IMR-90 (cell line): ENCODE results near the gene CHRM4. TPM values are rescaled to one million over a fixed set of nuclear protein-coding genes. Genes with fewer than 3 reads are reported as not detected.
A peak's percentile ranks its signal among the peaks of the same experiment; 100 is the strongest.

Experiments
- ATAC-seq: fragments of 200-7000 bp; cut with Tn5 transposase; 2 replicates; pipeline ENCODE4 v1.9.1; 2020; ENCODE audit warnings: low read depth, mild to moderate bottlenecking, moderate library complexity
- BruUV-seq: library from RNA; stranded (reverse); fragments of 400-500 nt; replicated peaks from 2 replicates; lab custom pipeline; 2021; lab: Mats Ljungman, UMichigan
- CTCF ChIA-PET: fragments of 300-600 bp; formaldehyde crosslinking; extraction: SDS; loops from one replicate; lab custom pipeline; 2021; ENCODE audit warnings: antibody characterized with exemption; lab: Yijun Ruan, JAX
- POLR2A ChIA-PET: fragments of 300-600 bp; sonication (Branson Sonifier 250); formaldehyde crosslinking; loops from one replicate; lab custom pipeline; 2022; ENCODE audit warnings: antibody characterized with exemption; ENCODE audit not compliant: unreplicated experiment; lab: Charles Lee
- DNase-seq: peaks from one replicate; pipeline ENCODE4 v3.0.0; 2013
- H2AFZ ChIP-seq: replicated peaks from 2 replicates; pipeline ENCODE3; 2013; ENCODE audit warnings: low read length, mild to moderate bottlenecking; ENCODE audit not compliant: poor library complexity
- H2AK5ac ChIP-seq: 2 replicates; pipeline ENCODE4 v1.6.1; 2013; ENCODE audit warnings: low read depth, low read length, inconsistent platforms
- H2AK9ac ChIP-seq: replicated peaks from 2 replicates; pipeline ENCODE3; 2013; ENCODE audit warnings: mild to moderate bottlenecking, low read depth, low read length, moderate library complexity; ENCODE audit not compliant: poor library complexity
- H2BK120ac ChIP-seq: 2 replicates; pipeline ENCODE4 v1.6.1; 2013; ENCODE audit warnings: low read depth, low read length, inconsistent platforms
- H2BK15ac ChIP-seq: 3 replicates; pipeline ENCODE4 v1.6.1; 2013; ENCODE audit warnings: low read depth, low read length, inconsistent platforms
- H2BK20ac ChIP-seq: 2 replicates; pipeline ENCODE4 v1.6.1; 2013; ENCODE audit warnings: low read depth, mild to moderate bottlenecking, inconsistent platforms, low read length, moderate library complexity
- H2BK5ac ChIP-seq: 2 replicates; pipeline ENCODE4 v1.6.1; 2013; ENCODE audit warnings: mild to moderate bottlenecking, low read depth, low read length, inconsistent platforms; ENCODE audit not compliant: poor library complexity, severe bottlenecking
- H3K14ac ChIP-seq: replicated peaks from 2 replicates; pipeline ENCODE4 v1.6.1; 2013; ENCODE audit warnings: low read depth, low read length, inconsistent platforms
- H3K18ac ChIP-seq: 2 replicates; pipeline ENCODE4 v1.6.1; 2013; ENCODE audit warnings: low read depth, low read length, control low read depth
- H3K23ac ChIP-seq: 2 replicates; pipeline ENCODE4 v1.6.1; 2013; ENCODE audit warnings: low read depth, low read length, inconsistent platforms
- H3K27ac ChIP-seq: 2 replicates; pipeline ENCODE4 v1.5.1; 2013; ENCODE audit warnings: mild to moderate bottlenecking, control low read depth, low read length; ENCODE audit not compliant: insufficient read depth
- H3K27me3 ChIP-seq: 2 replicates; pipeline ENCODE4 v1.6.1; 2013; ENCODE audit warnings: low read length; ENCODE audit not compliant: control insufficient read depth, insufficient read depth
- H3K36me3 ChIP-seq: 2 replicates; pipeline ENCODE4 v1.6.1; 2013; ENCODE audit warnings: low read length, mixed read lengths; ENCODE audit not compliant: control insufficient read depth, insufficient read depth
- H3K4ac ChIP-seq: 2 replicates; pipeline ENCODE4 v1.6.1; 2013; ENCODE audit warnings: low read depth, low read length, inconsistent platforms
- H3K4me1 ChIP-seq: 2 replicates; pipeline ENCODE4 v1.6.1; 2013; ENCODE audit warnings: low read length, mixed read lengths; ENCODE audit not compliant: control insufficient read depth, insufficient read depth
- H3K4me2 ChIP-seq: 2 replicates; pipeline ENCODE4 v1.6.1; 2013; ENCODE audit warnings: low read depth, mild to moderate bottlenecking, control low read depth, low read length, moderate library complexity
- H3K4me3 ChIP-seq: 2 replicates; pipeline ENCODE4 v1.5.1; 2013; ENCODE audit warnings: low read depth, mild to moderate bottlenecking, control low read depth, low read length, moderate library complexity; ENCODE audit not compliant: insufficient read depth
- H3K56ac ChIP-seq: 2 replicates; pipeline ENCODE4 v1.6.1; 2013; ENCODE audit warnings: low read length, inconsistent platforms; ENCODE audit not compliant: insufficient read depth; ENCODE audit errors: extremely low read depth
- H3K79me1 ChIP-seq, 2 experiments: 2 replicates each; pipeline ENCODE4 v1.6.1; 2013; ENCODE audit warnings: low read length in 2 of 2, inconsistent platforms in 1 of 2, low read depth in 1 of 2
- H3K9ac ChIP-seq: 2 replicates; pipeline ENCODE4 v1.6.1; 2013; ENCODE audit warnings: low read depth, low read length, control low read depth
- H3K9me1 ChIP-seq: 2 replicates; pipeline ENCODE4 v1.6.1; 2013; ENCODE audit warnings: low read length, inconsistent platforms; ENCODE audit not compliant: insufficient read depth
- H3K9me3 ChIP-seq: 2 replicates; pipeline ENCODE4 v1.6.1; 2013; ENCODE audit warnings: low read length; ENCODE audit not compliant: control insufficient read depth, insufficient read depth
- H4K20me1 ChIP-seq: 2 replicates; pipeline ENCODE4 v1.6.1; 2013; ENCODE audit warnings: low read length, inconsistent platforms; ENCODE audit not compliant: insufficient read depth
- H4K5ac ChIP-seq: 2 replicates; pipeline ENCODE4 v1.6.1; 2013; ENCODE audit warnings: mild to moderate bottlenecking, low read depth, low read length, control low read depth
- H4K8ac ChIP-seq, 2 experiments: 2 replicates each; pipeline ENCODE4 v1.6.1; 2013; ENCODE audit warnings: low read depth in 2 of 2, low read length in 2 of 2, control low read depth in 1 of 2, inconsistent platforms in 1 of 2
- H4K91ac ChIP-seq: 2 replicates; pipeline ENCODE4 v1.6.1; 2013; ENCODE audit warnings: low read depth, low read length, inconsistent platforms; ENCODE audit not compliant: insufficient read depth
- BHLHE40 ChIP-seq: fragments of 150-350 bp; IDR thresholded peaks from 2 replicates; pipeline ENCODE4 v1.6.1; 2016; ENCODE audit warnings: mild to moderate bottlenecking, low read depth, low read length
- CHD1 ChIP-seq: IDR thresholded peaks from 2 replicates; pipeline ENCODE4 v1.6.1; 2012; ENCODE audit warnings: low read depth, low read length, improper control_type of control experiment
- MXI1 ChIP-seq: IDR thresholded peaks from 2 replicates; pipeline ENCODE4 v1.6.1; 2012; ENCODE audit warnings: low read depth, mild to moderate bottlenecking, low read length, moderate library complexity, borderline replicate concordance
- RAD21 ChIP-seq: IDR thresholded peaks from 2 replicates; pipeline ENCODE4 v1.6.1; 2012; ENCODE audit warnings: low read length, improper control_type of control experiment
- WGBS, 2 experiments: methylation state at CpG; one replicate each; pipeline versions ENCODE4 v1.1.5 to v1.1.7; 2013; ENCODE audit warnings: missing lambda C conversion rate in 2 of 2; ENCODE audit not compliant: insufficient read length in 1 of 2; ENCODE audit errors: extremely low coverage in 2 of 2; 5-methylcytosine and 5-hydroxymethylcytosine counted together
- dilution Hi-C: fragments of 300-500 bp; cut with HindIII; formaldehyde crosslinking; loops from one replicate; pipeline ENCODE4 v1.14.3; 2018; ENCODE audit warnings: low sequenced_read_pairs; ENCODE audit not compliant: unreplicated experiment
- in situ Hi-C: fragments of 300-500 bp; cut with MboI; formaldehyde crosslinking; loops from 3 replicates; pipeline ENCODE4 v1.14.3; 2019; ENCODE audit warnings: low sequenced_read_pairs, inconsistent platforms, mixed read lengths
- intact Hi-C: fragments of 100-400 bp; cut with micrococcal nuclease; formaldehyde crosslinking; loops from 2 replicates; pipeline ENCODE4 v1.10.0; 2022
- polyA plus RNA-seq, 3 experiments: library from polyadenylated mRNA; depleted of rRNA; stranded (reverse); fragments of >200 nt; gene quantifications; 2 replicates each; pipeline ENCODE4 v1.2.3, GENCODE V29; 2012; ENCODE audit warnings: low replicate concordance in 1 of 3
- total RNA-seq: library from RNA; depleted of rRNA; stranded (reverse); fragments of >200 nt; gene quantifications from 2 replicates; pipeline ENCODE4 v1.2.3, GENCODE V29; 2012

CHRM4 gene
- total and polyA plus RNA-seq, 2 of the 4 experiments (the other 2 are of a cell fraction) = 0.09 to 0.18 TPM

DNA sequence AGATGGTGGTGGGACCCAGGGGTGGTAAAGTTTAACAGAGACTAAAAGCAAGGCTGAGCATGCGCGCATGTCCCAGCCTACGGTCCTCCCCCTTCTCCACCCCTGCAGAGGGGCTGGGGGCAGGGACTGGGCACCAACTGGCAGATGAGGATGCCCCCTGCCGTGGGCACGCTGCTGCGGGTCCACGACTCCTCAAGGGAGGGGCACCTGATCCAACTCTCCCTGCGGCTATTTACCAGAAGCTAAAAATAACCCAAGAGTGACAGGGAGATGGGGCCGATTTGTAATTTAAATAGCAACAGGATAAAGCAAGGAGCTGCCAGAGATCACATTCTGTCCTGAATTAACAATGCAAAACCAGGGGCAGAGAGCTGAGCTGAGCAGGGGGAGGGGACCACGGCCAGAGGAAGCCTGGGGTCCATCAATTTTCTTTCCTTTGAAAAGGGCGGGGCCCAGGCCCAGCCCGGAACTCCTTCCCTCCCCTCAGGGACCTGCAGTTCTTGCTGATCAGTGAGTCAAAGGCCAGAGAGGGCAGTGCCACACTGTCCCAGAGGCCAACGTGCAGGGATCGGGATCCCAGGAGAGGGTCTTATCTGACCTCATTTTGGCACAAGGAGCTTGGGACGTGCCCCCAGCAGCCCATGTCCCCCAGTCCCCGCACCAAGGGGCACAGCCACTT lies 52.4 kb downstream of the CHRM4 start:
- intact Hi-C loops = no loop called here
- peak overlapping the region in 1 of 2 experiments; percentile 46; a peak in 1 of 4 replicates for H4K8ac ChIP-seq
- WGBS, 2 experiments = 87% methylated on average over 4 of the region's 16 CpGs; no CpG with 5 or more reads in 1 of the 2 experiments
- H3K27ac ChIP-seq = no peak overlapping the region
- H3K79me1 ChIP-seq = no peaks in the 10 kb centered on the region
- dilution Hi-C loops = no loop called here
- H3K9me3 ChIP-seq = no peaks in the 10 kb centered on the region
- TF ChIP-seq BHLHE40 = no peak
- TF ChIP-seq CHD1 = no peak
- TF ChIP-seq MXI1 = no peak
- TF ChIP-seq RAD21 = no peak
- no peak overlapping the region for H3K9ac ChIP-seq
- H3K4ac ChIP-seq = no peak overlapping the region
- in situ Hi-C loops = no loop called here
- no peak overlapping the region for H2BK20ac ChIP-seq
- H3K18ac ChIP-seq = no peak overlapping the region
- no peak overlapping the region for H3K4me3 ChIP-seq
- no peaks in the 10 kb centered on the region for H4K20me1 ChIP-seq
- H3K14ac ChIP-seq = peak overlapping the region; percentile 17; the same call in 1 of the 2 replicates
- H2BK120ac ChIP-seq = no peak overlapping the region
- no peak overlapping the region for H4K5ac ChIP-seq
- H3K4me2 ChIP-seq = peak overlapping the region; percentile 21
- peak overlapping the region; percentile 86 for H2AFZ ChIP-seq
- DNase-seq = no peak
- H3K56ac ChIP-seq = no peak overlapping the region
- no peaks in the 10 kb centered on the region for H3K36me3 ChIP-seq
- CTCF ChIA-PET = no interaction called here
- no peak overlapping the region for H3K23ac ChIP-seq
- peaks cover 3% of the 10 kb centered on the region for H3K9me1 ChIP-seq
- peak; percentile 36 for ATAC-seq
- no peak overlapping the region for H2BK5ac ChIP-seq
- no peak overlapping the region for H2BK15ac ChIP-seq
- no TSS peak for BruUV-seq
- H2AK5ac ChIP-seq = no peak overlapping the region
- H3K27me3 ChIP-seq = peaks cover 19% of the 10 kb centered on the region
- peak overlapping the region; percentile 71 for H2AK9ac ChIP-seq
- H3K4me1 ChIP-seq = peaks cover 8% of the 10 kb centered on the region
- no peak overlapping the region; the same call in 1 of the 2 replicates for H4K91ac ChIP-seq
- POLR2A ChIA-PET = no interaction called here
